CD4-positive, alpha-beta T cell treated with Interferon alpha-2 for 1 hour (primary cell): ENCODE results near the gene TSHZ3.

ENCODE experiments used
- DNase-seq, 2 donors: peaks; one replicate each; pipeline ENCODE4 v3.0.0-alpha.2; 2020 to 2022

TSHZ3 gene

GRCh38 chr19:31312009-31312676 is 37.1 kb downstream of the TSHZ3 start:
- no peak for DNase-seq

- DNase-seq = no peak
Observed at GRCh38 chr19:31310432-31311133, 38.7 kb downstream of the TSHZ3 start.

GRCh38 chr19:31308781-31309180 is 40.5 kb downstream of the TSHZ3 start:
- DNase-seq = no peak

- no peak for DNase-seq
Observed at GRCh38 chr19:31307071-31307669, 42.1 kb downstream of the TSHZ3 start.

GRCh38 chr19:31306006-31306753 is 43.1 kb downstream of the TSHZ3 start:
- no peak for DNase-seq

- DNase-seq = peak in 1 of 2 donors; percentile 19
Observed at GRCh38 chr19:31304831-31305312, 44.4 kb downstream of the TSHZ3 start.

- DNase-seq = no peak
Observed at GRCh38 chr19:31303262-31303815, 45.9 kb downstream of the TSHZ3 start.

GRCh38 chr19:31301306-31301980 is 47.8 kb downstream of the TSHZ3 start:
- DNase-seq = no peak

- no peak for DNase-seq
Observed at GRCh38 chr19:31300422-31300821, 48.8 kb downstream of the TSHZ3 start.

GRCh38 chr19:31299665-31300064 is 49.6 kb downstream of the TSHZ3 start:
- no peak for DNase-seq

GRCh38 chr19:31297991-31298390 is 51.2 kb downstream of the TSHZ3 start:
- DNase-seq = no peak

- no peak for DNase-seq
Observed at GRCh38 chr19:31296741-31297390, 52.4 kb downstream of the TSHZ3 start.

- no peak for DNase-seq
Observed at GRCh38 chr19:31294189-31294588, 55.0 kb downstream of the TSHZ3 start.

- DNase-seq = no peak
Observed at GRCh38 chr19:31292639-31293185, 56.5 kb downstream of the TSHZ3 start.

- DNase-seq = no peak
Observed at GRCh38 chr19:31290931-31291590, 58.2 kb downstream of the TSHZ3 start.

GRCh38 chr19:31289976-31290375 is 59.3 kb downstream of the TSHZ3 start:
- DNase-seq = no peak

GRCh38 chr19:31289381-31289880 is 59.8 kb downstream of the TSHZ3 start:
- no peak for DNase-seq

- DNase-seq = no peak
Observed at GRCh38 chr19:31286491-31286890, 62.7 kb downstream of the TSHZ3 start.

GRCh38 chr19:31285744-31286143 is 63.5 kb downstream of the TSHZ3 start:
- DNase-seq = no peak

- DNase-seq = no peak
Observed at GRCh38 chr19:31284621-31285020, 64.6 kb downstream of the TSHZ3 start.

- DNase-seq = no peak
Observed at GRCh38 chr19:31283701-31284100, 65.5 kb downstream of the TSHZ3 start.
